Measurements from ENCODE around the gene RET.

DNA sequence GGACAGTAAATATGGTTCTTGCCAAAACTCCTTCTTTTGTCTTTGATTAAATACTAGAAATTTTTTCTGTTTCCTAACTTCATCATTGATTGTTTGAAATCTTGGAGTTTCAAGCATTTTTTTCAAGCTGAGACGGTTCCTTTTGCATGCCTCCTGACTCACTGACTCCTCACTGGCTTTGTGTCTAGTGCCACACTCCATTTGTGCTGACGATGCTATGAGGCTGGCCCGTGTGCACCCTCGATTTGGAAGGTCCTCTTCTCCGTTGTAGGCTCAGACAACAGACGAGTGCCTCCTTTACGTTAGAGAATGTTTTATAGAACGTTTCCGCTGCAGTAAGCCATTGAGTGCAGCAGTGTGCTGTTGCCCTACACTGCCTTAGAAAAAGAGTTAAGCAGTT, 50.6 kb downstream of the RET start:
- TF ChIP-seq, protein P1, sequence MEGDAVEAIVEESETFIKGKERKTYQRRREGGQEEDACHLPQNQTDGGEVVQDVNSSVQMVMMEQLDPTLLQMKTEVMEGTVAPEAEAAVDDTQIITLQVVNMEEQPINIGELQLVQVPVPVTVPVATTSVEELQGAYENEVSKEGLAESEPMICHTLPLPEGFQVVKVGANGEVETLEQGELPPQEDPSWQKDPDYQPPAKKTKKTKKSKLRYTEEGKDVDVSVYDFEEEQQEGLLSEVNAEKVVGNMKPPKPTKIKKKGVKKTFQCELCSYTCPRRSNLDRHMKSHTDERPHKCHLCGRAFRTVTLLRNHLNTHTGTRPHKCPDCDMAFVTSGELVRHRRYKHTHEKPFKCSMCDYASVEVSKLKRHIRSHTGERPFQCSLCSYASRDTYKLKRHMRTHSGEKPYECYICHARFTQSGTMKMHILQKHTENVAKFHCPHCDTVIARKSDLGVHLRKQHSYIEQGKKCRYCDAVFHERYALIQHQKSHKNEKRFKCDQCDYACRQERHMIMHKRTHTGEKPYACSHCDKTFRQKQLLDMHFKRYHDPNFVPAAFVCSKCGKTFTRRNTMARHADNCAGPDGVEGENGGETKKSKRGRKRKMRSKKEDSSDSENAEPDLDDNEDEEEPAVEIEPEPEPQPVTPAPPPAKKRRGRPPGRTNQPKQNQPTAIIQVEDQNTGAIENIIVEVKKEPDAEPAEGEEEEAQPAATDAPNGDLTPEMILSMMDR (IDR thresholded peaks at IDR 0.05) = no peak
- no peak for TF ChIP-seq EP300 (IDR thresholded peaks at IDR 0.05)

All from ovary (tissue), 3 donors.